Esophagus squamous epithelium (tissue), 5 donors: ENCODE data around the gene STK32C. TPM values are rescaled to one million over a fixed set of nuclear protein-coding genes. Genes with fewer than 3 reads are reported as not detected.

Experiments used
- DNase-seq: peaks from one replicate; lab custom pipeline; 2025; lab: John Stamatoyannopoulos, UW
- H3K27ac ChIP-seq, 4 donors: fragments of 200-600 bp; sonication (generic); one replicate each; pipeline ENCODE4 v1.5.1; 2016 to 2019; ENCODE audit warnings: mild to moderate bottlenecking in 1 of 4
- H3K27me3 ChIP-seq, 4 donors: fragments of 200-600 bp; sonication (generic); 1 replicate in 3 of 4; 2 replicates in 1 of 4; pipeline versions ENCODE4 v1.5.1 to v1.6.0; 2017 to 2021; ENCODE audit warnings: antibody characterized with exemption in 1 of 4
- H3K36me3 ChIP-seq, 3 donors: fragments of 200-600 bp; sonication (generic); one replicate each; pipeline ENCODE4 v1.5.1; 2016 to 2019
- H3K4me1 ChIP-seq, 3 donors: fragments of 200-600 bp; sonication (generic); one replicate each; pipeline ENCODE4 v1.5.1; 2017 to 2019
- H3K4me3 ChIP-seq, 4 donors: fragments of 200-600 bp; sonication (generic); 1 replicate in 3 of 4; 2 replicates in 1 of 4; pipeline ENCODE4 v1.5.1; 2016 to 2019; ENCODE audit warnings: mild to moderate bottlenecking in 2 of 4, moderate library complexity in 1 of 4
- H3K9me3 ChIP-seq, 3 donors: fragments of 200-600 bp; sonication (generic); one replicate each; pipeline ENCODE4 v1.5.1; 2016 to 2019
- CTCF ChIP-seq, 6 experiments: fragments of 450-650 bp in 4 of 6; fragments of 200-600 bp in 2 of 6; sonication (generic) in 2 of 6; IDR thresholded peaks; one replicate each; pipeline ENCODE4 v1.5.1; 2016 to 2019; ENCODE audit warnings: antibody characterized with exemption in 6 of 6, mild to moderate bottlenecking in 4 of 6, moderate library complexity in 4 of 6
- POLR2A ChIP-seq, 4 donors: fragments of 450-650 bp; IDR thresholded peaks; one replicate each; pipeline ENCODE4 v1.6.1; 2017; ENCODE audit warnings: antibody characterized with exemption in 4 of 4, mild to moderate bottlenecking in 4 of 4, moderate library complexity in 3 of 4
- WGBS, 2 donors: methylation state at CpG; one replicate each; pipeline ENCODE4 v1.1.5; 2018; 5-methylcytosine and 5-hydroxymethylcytosine counted together
- intact Hi-C: fragments of 100-400 bp; cut with DNase I; formaldehyde crosslinking; loops from one replicate; pipeline ENCODE4 v1.15.0; 2022
- total RNA-seq, 4 donors: library from RNA; depleted of rRNA; stranded (reverse); fragments of >200 nt; gene quantifications; one replicate each; pipeline ENCODE4 v1.1.0, GENCODE V29; 2016
- donor health status: DM: yes; HTN: yes; CAD: no.

Gene STK32C
- total RNA-seq, 4 donors from 2014 or later = 2.3 to 5.5 (median 2.6) TPM

- peaks cover 0 to 14% (median 0%) of the 10 kb centered on the region in 4 donors for H3K27me3 ChIP-seq
- no peak for DNase-seq
- peaks cover 5 to 6% (median 6%) of the 10 kb centered on the region in 3 donors for H3K4me1 ChIP-seq
- no peak overlapping the region for H3K4me3 ChIP-seq
- H3K36me3 ChIP-seq = no peaks in the 10 kb centered on the region
- no peak overlapping the region for H3K27ac ChIP-seq
- 20 to 28% methylated on average over 2 to 17 of the region's 25 CpGs for whole genome bisulfite sequencing, 2 donors
- no peaks in the 10 kb centered on the region for H3K9me3 ChIP-seq
- no peak for TF ChIP-seq CTCF (IDR thresholded peaks at IDR 0.05)
- no peak for TF ChIP-seq POLR2A (IDR thresholded peaks at IDR 0.05)
- intact Hi-C loops = no loop called here
Observed at GRCh38 chr10:132266594-132267161, 41.1 kb downstream of the STK32C start.

- H3K27me3 ChIP-seq = peaks cover 0 to 14% (median 0%) of the 10 kb centered on the region in 4 donors
- no peak overlapping the region for H3K4me3 ChIP-seq
- 35 to 55% methylated on average over 14 to 15 of the region's 15 CpGs for WGBS, 2 donors
- peaks cover 5 to 6% (median 6%) of the 10 kb centered on the region in 3 donors for H3K4me1 ChIP-seq
- H3K36me3 ChIP-seq = no peaks in the 10 kb centered on the region
- TF ChIP-seq POLR2A (IDR thresholded peaks at IDR 0.05) = no peak
- TF ChIP-seq CTCF (IDR thresholded peaks at IDR 0.05) = no peak
- no peak for DNase-seq
- H3K9me3 ChIP-seq = no peaks in the 10 kb centered on the region
- intact Hi-C loops = no loop called here
- no peak overlapping the region for H3K27ac ChIP-seq
Observed at GRCh38 chr10:132265890-132266496, 41.8 kb downstream of the STK32C start.

GRCh38 chr10:132264966-132265889 lies 42.5 kb downstream of the STK32C start:
- intact Hi-C loops = no loop called here
- peaks cover 5 to 6% (median 6%) of the 10 kb centered on the region in 3 donors for H3K4me1 ChIP-seq
- no peak overlapping the region for H3K27ac ChIP-seq
- H3K27me3 ChIP-seq = peaks cover 0 to 14% (median 0%) of the 10 kb centered on the region in 4 donors
- H3K9me3 ChIP-seq = no peaks in the 10 kb centered on the region
- H3K36me3 ChIP-seq = no peaks in the 10 kb centered on the region
- no peak overlapping the region for H3K4me3 ChIP-seq
- WGBS, 2 donors = 74 to 82% methylated on average over 12 to 14 of the region's 32 CpGs
- no peak for DNase-seq
- no peak for TF ChIP-seq CTCF (IDR thresholded peaks at IDR 0.05)
- TF ChIP-seq POLR2A (IDR thresholded peaks at IDR 0.05) = no peak

- no peaks in the 10 kb centered on the region for H3K36me3 ChIP-seq
- no peaks in the 10 kb centered on the region for H3K9me3 ChIP-seq
- no peak for DNase-seq
- WGBS, 2 donors = 79 to 82% methylated on average over 16 of the region's 16 CpGs
- intact Hi-C loops = no loop called here
- H3K4me1 ChIP-seq = peaks cover 5 to 6% (median 6%) of the 10 kb centered on the region in 3 donors
- H3K4me3 ChIP-seq = no peak overlapping the region
- TF ChIP-seq CTCF (IDR thresholded peaks at IDR 0.05) = no peak
- TF ChIP-seq POLR2A (IDR thresholded peaks at IDR 0.05) = no peak
- H3K27ac ChIP-seq = no peak overlapping the region
- H3K27me3 ChIP-seq = peaks cover 0 to 14% (median 0%) of the 10 kb centered on the region in 4 donors
Observed at GRCh38 chr10:132264306-132264950, 43.3 kb downstream of the STK32C start.
